Activated T-cell treated with anti-CD3 and anti-CD28 coated beads, Interleukin-2, amount 50 U/mL, for 24 hours (primary cell): ENCODE data around the gene RNLS.
"Not testable (repeated sequence)": the region's sequence is repeated elsewhere in the genome, so short reads cannot be mapped to it uniquely, and the experiment has no call there.

Experiments used
- DNase-seq: peaks from one replicate; pipeline ENCODE4 v3.0.0-alpha.2; 2020
- H3K27ac Mint-ChIP-seq: 2 replicates; pipeline ENCODE4 v1.8.0; 2020; ENCODE audit warnings: mild to moderate bottlenecking, mixed read lengths
- H3K27me3 Mint-ChIP-seq: 2 replicates; pipeline ENCODE4 v1.8.0; 2020; ENCODE audit warnings: mixed read lengths
- H3K36me3 Mint-ChIP-seq: 2 replicates; pipeline ENCODE4 v1.8.0; 2020; ENCODE audit warnings: low read depth, mixed read lengths
- H3K4me1 Mint-ChIP-seq: 2 replicates; pipeline ENCODE4 v1.8.0; 2020; ENCODE audit warnings: low read depth, mixed read lengths
- H3K4me3 Mint-ChIP-seq: 2 replicates; pipeline ENCODE4 v1.8.0; 2020; ENCODE audit warnings: mild to moderate bottlenecking, moderate library complexity, mixed read lengths
- H3K9me3 Mint-ChIP-seq: 2 replicates; pipeline ENCODE4 v1.8.0; 2020; ENCODE audit warnings: mixed read lengths

The RNLS gene

DNA sequence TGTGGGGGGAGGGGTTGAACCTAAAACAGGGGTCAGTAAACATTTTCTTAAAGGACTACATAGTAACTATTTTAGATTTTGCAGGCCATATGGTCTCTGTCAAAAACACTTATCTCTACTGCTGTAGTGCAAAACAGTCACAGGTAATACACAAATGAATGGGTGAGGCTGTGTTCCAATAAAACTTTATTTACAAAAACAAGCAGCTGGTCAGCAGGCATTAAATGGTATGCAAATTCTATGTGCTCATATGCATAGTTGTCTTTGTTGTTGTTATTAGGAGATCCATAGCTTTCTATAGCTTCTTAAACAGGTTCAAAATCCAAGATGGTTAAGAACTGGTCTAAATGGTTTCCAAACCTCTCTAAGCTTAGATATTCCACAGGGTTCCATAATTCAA is 302.6 kb downstream of the RNLS start:
- Mint-ChIP-seq H3K27me3 (no peaks in the 10 kb centered on the region), H3K27ac (no peak overlapping the region), H3K36me3 (no peaks in the 10 kb centered on the region), H3K4me3 (no peak overlapping the region), H3K9me3 (peaks cover 3% of the 10 kb centered on the region), H3K4me1 (peaks cover 43% of the 10 kb centered on the region)
- no peak for DNase-seq

DNA sequence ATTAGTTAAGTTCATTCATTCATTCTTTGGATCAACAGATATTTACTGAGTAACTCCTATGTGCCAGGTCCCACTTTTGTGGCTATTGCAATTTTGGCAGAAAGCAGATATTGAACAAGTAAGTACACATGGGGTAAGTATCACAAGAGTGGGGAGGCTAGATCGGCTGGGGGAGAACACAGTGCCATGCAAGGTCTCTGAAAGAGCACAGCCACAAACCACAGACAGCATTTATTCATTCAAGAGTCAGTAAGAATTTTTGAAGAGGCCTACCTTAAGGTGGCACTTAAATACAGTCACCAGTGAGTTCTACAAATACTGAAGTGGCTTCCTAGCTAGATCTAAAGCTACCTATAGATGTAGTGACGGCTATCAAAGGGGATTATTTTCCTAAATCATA is 304.2 kb downstream of the RNLS start:
- Mint-ChIP-seq H3K9me3 (peaks cover 3% of the 10 kb centered on the region), H3K4me3 (no peak overlapping the region), H3K36me3 (no peaks in the 10 kb centered on the region), H3K27me3 (no peaks in the 10 kb centered on the region), H3K27ac (no peak overlapping the region), H3K4me1 (peaks cover 46% of the 10 kb centered on the region)
- DNase-seq = no peak

DNA sequence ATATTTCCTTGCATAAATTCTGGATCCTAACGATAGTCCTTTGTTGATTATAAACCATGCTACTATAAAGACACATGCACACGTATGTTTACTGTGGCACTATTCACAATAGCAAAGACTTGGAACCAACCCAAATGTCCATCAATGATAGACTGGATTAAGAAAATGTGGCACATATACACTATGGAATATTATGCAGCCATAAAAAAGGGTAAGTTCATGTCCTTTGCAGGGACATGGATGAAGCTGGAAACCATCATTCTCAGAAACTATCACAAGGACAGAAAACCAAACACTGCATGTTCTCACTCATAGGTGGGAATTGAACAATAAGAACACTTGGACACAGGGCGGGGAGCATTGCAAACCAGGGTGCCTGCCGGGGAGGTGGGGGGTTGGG is 306.2 kb downstream of the RNLS start:
- H3K9me3 Mint-ChIP-seq, H3K4me3 Mint-ChIP-seq, H3K27ac Mint-ChIP-seq, H3K27me3 Mint-ChIP-seq, DNase-seq, H3K36me3 Mint-ChIP-seq: not testable (repeated sequence)
- H3K4me1 Mint-ChIP-seq = peaks cover 51% of the 10 kb centered on the region

DNA sequence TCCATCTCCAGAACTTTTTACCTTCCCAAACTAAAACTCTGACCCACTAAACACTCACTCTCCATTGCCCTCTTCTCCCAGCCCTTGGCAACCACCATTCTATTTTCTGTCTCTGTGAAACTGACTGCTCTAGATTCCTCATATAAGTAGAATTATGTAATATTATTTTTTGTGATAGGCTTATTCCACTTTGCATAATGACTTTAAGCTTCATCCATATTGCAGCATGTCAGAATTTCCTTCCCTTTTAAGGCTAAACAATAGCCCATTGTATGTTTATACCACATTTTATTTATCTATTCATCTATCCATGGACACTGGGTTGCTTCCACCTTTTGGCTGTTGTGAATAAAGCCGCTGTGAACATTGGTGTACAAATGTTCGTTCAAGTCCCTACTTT is 308.8 kb downstream of the RNLS start:
- H3K9me3 Mint-ChIP-seq = peaks cover 3% of the 10 kb centered on the region
- no peak for DNase-seq
- H3K36me3 Mint-ChIP-seq = no peaks in the 10 kb centered on the region
- H3K4me1 Mint-ChIP-seq = peaks cover 52% of the 10 kb centered on the region
- no peaks in the 10 kb centered on the region for H3K27me3 Mint-ChIP-seq
- H3K27ac Mint-ChIP-seq = no peak overlapping the region
- H3K4me3 Mint-ChIP-seq = no peak overlapping the region

DNA sequence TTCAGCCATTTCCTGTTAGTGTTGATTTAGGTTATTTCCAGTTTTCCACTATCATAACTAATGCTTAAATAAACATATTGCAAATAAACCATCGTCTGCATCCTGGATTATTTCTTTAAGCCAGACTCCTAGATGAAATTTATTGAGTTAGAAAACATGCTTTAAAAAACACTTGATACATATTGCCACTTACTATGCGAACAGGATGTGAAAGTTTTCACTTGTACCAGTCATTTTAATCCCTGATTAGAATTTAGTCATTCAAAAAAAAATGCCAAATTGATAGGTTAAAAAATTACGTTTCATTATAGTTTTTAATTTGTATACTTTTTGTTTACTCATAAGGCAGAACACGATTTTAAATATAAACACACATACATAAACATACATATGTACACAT is 309.6 kb downstream of the RNLS start:
- H3K36me3 Mint-ChIP-seq = no peaks in the 10 kb centered on the region
- peaks cover 45% of the 10 kb centered on the region for H3K4me1 Mint-ChIP-seq
- H3K27ac Mint-ChIP-seq = no peak overlapping the region
- H3K27me3 Mint-ChIP-seq = no peaks in the 10 kb centered on the region
- H3K9me3 Mint-ChIP-seq = peaks cover 3% of the 10 kb centered on the region
- no peak for DNase-seq
- H3K4me3 Mint-ChIP-seq = no peak overlapping the region

DNA sequence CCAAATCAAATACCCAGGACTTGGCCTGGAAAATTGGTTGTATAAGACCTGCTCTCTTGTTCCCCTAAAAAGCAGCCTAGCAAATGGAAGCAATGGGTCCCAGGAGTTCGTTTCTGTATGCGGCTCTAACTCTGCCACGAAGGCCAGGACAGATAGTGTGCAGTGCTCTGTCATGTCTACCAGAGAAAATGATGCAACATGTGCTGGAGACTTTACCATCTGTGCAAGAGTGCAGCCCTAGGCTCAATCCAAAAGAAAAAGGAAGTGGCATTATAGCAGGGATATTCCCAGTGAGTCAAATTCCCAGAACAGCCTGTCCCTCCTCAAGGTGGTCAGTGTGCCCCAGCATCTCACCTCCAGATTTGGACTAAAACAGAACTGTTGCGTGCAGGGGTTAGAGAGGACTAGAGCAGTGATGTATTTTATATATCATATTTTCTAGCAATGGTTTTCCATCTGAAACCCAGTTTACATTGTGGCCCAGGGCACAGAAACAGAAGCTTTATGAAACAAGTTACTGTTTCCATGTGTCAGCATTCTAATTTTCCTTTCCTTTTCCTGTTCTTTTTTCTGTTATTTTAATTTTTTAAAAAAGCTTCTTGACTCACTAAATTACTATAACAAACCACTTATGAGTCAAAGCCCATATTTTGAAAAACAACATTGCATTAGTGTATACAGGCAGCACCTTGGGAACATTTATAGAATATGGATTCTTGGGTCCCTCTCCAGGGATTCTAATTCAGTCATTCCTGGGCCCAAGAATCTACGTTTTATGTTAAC is 311.2 kb downstream of the RNLS start:
- H3K9me3 Mint-ChIP-seq = peaks cover under 1% of the 10 kb centered on the region
- H3K27me3 Mint-ChIP-seq = no peaks in the 10 kb centered on the region
- H3K4me1 Mint-ChIP-seq = peaks cover 43% of the 10 kb centered on the region
- no peaks in the 10 kb centered on the region for H3K36me3 Mint-ChIP-seq
- peak; percentile 43 for DNase-seq
- H3K27ac Mint-ChIP-seq = peak overlapping the region; percentile 91
- H3K4me3 Mint-ChIP-seq = peak overlapping the region; percentile 39

DNA sequence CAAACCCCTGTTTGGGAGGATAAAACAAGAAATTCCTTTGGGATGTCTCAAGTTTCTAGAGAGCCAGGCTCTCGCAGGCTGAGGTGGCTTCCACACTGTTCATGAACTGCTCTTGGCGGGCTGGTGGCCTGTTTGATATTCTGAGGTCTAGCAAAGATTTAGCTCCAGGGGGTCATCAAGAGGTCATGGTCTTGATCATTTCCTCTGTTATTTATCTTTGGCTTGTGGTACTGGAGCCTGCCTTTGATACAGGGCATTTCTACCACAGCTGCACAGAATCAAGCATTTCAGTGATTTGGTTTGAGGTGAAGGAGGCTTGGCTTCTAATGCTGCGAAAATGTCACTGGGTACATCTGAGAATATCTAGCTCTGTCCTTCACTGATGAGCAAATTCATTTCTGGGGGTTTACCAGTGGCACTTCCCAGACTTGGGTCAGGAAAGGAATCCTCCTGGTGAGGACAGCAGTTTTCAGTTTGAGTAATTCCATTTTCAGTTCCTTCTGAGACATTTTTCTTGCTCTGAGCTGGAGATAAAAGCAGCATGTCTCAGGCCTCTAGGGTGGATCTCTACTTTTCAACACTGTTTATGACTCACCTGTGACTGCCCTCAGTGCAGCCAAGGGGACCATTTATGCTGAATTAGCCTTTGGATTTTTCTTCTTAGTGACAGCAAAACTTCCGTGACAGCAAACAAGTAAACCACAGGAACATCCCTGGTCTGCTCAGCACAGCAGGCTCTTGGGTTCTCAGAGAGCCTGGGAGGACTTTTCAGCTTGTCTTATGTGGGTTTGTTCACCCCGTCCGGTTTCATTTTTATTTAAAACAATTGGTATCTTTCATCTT is 312.0 kb downstream of the RNLS start:
- Mint-ChIP-seq H3K4me3 (peak overlapping the region; percentile 39), H3K36me3 (no peaks in the 10 kb centered on the region), H3K27ac (peak overlapping the region; percentile 91), H3K9me3 (no peaks in the 10 kb centered on the region), H3K27me3 (no peaks in the 10 kb centered on the region), H3K4me1 (peaks cover 49% of the 10 kb centered on the region)
- peak; percentile 54 for DNase-seq

DNA sequence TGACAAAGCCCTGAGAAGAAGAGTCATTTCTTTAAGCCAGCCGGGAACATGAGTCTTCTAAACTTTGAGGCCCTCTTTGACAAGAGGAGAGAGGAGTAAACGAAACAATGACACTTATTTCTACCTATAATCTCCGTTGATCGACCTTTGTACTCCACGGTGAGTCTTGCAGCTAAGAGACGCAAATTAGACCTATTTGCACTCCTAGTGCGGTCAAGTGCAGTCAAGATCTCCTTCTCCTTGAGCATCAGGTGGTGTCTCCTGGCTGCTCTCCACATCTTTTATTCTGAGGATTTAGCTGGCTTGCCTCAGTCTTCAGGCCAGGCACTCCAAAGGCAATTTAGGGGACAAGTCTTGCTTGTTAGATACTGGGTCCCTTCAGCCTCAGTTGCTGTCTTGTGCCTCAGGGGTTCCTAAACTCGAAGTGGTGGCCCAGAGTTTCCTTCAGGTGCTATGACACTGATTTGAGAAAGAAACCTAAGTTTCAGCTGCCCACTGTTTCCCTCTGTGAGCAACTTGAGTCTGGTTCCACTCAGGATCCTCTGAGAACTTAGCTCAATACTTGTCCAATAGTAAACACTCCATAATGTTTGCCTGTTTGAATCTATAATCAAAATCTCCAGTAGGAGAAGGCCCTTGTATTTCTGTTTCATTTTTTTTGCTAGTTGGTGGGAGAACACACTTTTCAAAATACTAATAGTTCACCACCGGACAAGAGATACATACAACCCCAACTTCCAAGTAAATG is 312.9 kb downstream of the RNLS start:
- H3K27me3 Mint-ChIP-seq = no peaks in the 10 kb centered on the region
- DNase-seq = no peak
- H3K9me3 Mint-ChIP-seq = no peaks in the 10 kb centered on the region
- peaks cover 49% of the 10 kb centered on the region for H3K4me1 Mint-ChIP-seq
- no peak overlapping the region for H3K4me3 Mint-ChIP-seq
- H3K36me3 Mint-ChIP-seq = no peaks in the 10 kb centered on the region
- H3K27ac Mint-ChIP-seq = no peak overlapping the region

DNA sequence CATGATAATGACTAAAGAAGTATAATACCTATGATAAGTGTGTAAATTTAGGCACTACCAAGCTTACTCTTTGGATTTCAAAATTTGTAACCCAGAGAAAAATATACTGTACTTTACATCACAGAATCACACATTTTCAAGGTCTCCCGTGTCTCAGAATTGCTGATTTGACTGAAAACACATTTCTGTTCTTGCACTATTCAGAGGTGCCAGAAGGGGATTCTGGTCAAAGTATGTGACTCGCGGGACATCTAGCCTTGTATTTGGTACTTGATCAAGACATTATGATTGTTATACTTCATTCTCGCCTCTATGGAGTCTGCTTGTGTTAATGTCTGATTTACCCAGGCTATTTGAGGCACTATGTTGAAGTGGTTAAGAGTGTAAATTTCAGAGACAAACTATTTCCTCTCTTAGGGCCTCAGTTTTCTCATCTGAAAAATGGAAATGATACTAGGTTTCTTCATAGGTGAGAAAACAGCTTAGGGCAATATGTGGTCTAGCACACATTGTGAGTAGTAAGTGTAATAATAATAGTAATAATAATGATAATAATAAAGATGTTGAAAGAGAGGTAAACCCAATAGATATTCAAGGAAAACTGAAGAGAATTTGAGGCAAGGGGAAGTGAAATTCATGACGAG is 320.4 kb downstream of the RNLS start:
- DNase-seq = no peak
- no peaks in the 10 kb centered on the region for H3K27me3 Mint-ChIP-seq
- H3K9me3 Mint-ChIP-seq = no peaks in the 10 kb centered on the region
- H3K4me3 Mint-ChIP-seq = no peak overlapping the region
- H3K27ac Mint-ChIP-seq = no peak overlapping the region
- H3K4me1 Mint-ChIP-seq = peaks cover 14% of the 10 kb centered on the region
- no peaks in the 10 kb centered on the region for H3K36me3 Mint-ChIP-seq

DNA sequence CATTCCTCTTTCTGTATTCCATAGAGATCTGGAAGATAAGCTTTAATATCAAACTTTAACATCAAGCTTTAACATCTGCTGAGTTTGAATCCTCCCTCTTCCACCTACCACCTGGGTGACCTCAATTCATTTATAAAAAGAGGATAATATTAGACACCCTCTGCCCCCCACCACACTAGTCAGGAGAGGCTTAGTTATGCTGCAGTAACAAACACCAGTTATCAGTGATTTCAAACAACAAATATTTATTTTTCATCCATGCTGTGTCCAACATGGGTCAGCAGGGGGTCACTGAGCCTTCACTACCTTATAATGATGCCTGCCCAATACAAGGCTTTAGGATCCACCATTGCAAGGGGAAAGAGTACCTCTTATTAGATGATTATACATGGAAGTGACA is 322.0 kb downstream of the RNLS start:
- no peaks in the 10 kb centered on the region for H3K27me3 Mint-ChIP-seq
- no peaks in the 10 kb centered on the region for H3K9me3 Mint-ChIP-seq
- H3K4me1 Mint-ChIP-seq = peaks cover 6% of the 10 kb centered on the region
- no peak overlapping the region for H3K27ac Mint-ChIP-seq
- H3K36me3 Mint-ChIP-seq = no peaks in the 10 kb centered on the region
- no peak overlapping the region for H3K4me3 Mint-ChIP-seq
- DNase-seq = no peak

DNA sequence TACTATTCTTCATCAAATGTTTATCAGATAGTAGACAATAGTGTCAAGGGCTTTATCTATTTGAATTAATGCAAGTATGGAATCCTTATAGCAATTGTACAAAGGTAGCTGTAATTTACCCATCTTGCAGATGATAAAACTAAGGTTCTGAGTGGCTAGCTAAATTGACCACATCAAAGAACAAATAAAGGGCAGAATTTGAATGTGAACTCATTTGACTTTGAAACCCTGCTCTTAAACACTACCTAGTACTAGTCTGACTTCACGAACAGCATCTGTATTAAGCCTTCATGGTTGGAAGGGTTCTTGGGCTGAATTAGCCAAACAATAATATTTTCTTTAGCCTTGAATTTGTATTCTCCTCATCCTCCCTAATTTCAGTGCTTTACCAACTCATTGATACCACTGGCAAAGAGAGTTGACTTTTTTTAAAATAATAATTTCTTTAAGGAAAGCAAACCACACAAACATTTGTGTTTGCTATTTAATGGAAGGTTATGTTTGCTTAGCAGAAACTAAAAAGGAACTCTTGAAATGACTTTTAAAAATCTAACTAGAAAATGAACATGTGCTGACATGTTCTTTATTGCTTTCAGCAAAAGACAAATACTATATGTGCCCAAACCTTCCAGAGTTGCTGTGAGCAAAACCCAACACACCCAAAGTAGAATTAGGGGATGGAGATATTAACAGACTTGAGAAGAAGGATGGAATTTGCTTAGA is 322.6 kb downstream of the RNLS start:
- no peak for DNase-seq
- H3K27ac Mint-ChIP-seq = no peak overlapping the region
- no peaks in the 10 kb centered on the region for H3K9me3 Mint-ChIP-seq
- no peaks in the 10 kb centered on the region for H3K36me3 Mint-ChIP-seq
- peaks cover 6% of the 10 kb centered on the region for H3K4me1 Mint-ChIP-seq
- no peaks in the 10 kb centered on the region for H3K27me3 Mint-ChIP-seq
- no peak overlapping the region for H3K4me3 Mint-ChIP-seq

DNA sequence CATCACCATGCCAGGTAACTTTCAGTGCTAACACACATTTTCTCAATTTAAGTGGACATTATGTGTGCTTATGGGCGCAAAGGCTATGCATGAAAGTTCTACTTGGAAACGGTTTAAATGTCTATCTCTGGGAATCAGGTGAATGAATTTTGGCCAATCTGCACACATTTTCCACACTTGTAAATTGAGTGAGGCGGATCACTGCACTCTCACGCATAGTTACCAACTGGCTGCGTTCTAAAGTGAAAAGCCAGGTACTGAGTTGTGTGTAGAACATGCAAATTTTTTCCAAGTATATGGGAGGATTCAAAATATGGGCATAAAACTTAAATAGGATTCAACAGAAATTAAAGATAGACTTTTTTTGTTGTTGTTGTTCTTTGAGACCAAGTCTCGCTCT is 323.7 kb downstream of the RNLS start:
- DNase-seq = no peak
- H3K27me3 Mint-ChIP-seq = no peaks in the 10 kb centered on the region
- H3K36me3 Mint-ChIP-seq = no peaks in the 10 kb centered on the region
- H3K4me3 Mint-ChIP-seq = no peak overlapping the region
- H3K4me1 Mint-ChIP-seq = peaks cover 8% of the 10 kb centered on the region
- no peak overlapping the region for H3K27ac Mint-ChIP-seq
- H3K9me3 Mint-ChIP-seq = no peaks in the 10 kb centered on the region

DNA sequence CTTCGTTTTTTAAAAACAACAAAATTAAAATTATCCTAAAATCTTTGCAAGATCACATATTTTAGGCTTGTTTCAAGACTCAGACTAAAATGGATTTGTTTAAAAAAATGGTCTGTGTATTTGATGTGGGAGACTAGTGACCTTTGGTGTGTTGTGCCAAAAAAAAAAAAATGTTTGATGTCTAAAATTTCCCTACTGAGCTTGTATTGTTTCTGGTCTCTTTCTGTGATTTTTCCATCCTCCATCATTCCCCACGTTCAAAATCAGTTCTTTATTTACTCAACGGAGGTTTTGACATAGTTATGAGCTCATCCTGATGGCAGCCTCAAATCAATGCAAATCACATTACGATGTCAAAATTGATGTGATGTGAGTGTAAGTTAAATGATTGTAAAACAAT is 326.2 kb downstream of the RNLS start:
- Mint-ChIP-seq H3K9me3 (no peaks in the 10 kb centered on the region), H3K27ac (no peak overlapping the region), H3K27me3 (no peaks in the 10 kb centered on the region), H3K4me3 (no peak overlapping the region), H3K4me1 (peaks cover 14% of the 10 kb centered on the region), H3K36me3 (no peaks in the 10 kb centered on the region)
- no peak for DNase-seq
